Dermis blood vessel endothelial cell (primary cell): ENCODE measurements around the gene MAEA. TPM values are rescaled to one million over a fixed set of nuclear protein-coding genes. Genes with fewer than 3 reads are reported as not detected.
"Not testable (repeated sequence)": the region's sequence is repeated elsewhere in the genome, so short reads cannot be mapped to it uniquely, and the experiment has no call there.

Source experiments
- DNase-seq: peaks from one replicate; pipeline ENCODE4 v3.0.0; 2010
- total RNA-seq: library from RNA; depleted of rRNA; stranded (reverse); fragments of >200 nt; gene quantifications from 2 replicates; pipeline ENCODE4 v1.2.3, GENCODE V29; 2014

MAEA gene
- total RNA-seq, 1 donor from 2014 or later, result 75.9 TPM

GRCh38 chr4:1321946-1322650 lies 32.4 kb downstream of the MAEA start:
- no peak for DNase-seq

- DNase-seq, result no peak
These were observed 33.6 kb downstream of the MAEA start for GRCh38 chr4:1323280-1323634.

GRCh38 chr4:1323635-1324442 lies 34.1 kb downstream of the MAEA start:
- DNase-seq, result no peak

- DNase-seq, result not testable (repeated sequence)
These were observed 34.9 kb downstream of the MAEA start for GRCh38 chr4:1324443-1325175.

GRCh38 chr4:1325176-1325480 lies 35.4 kb downstream of the MAEA start:
- no peak for DNase-seq

- no peak for DNase-seq
These were observed 36.3 kb downstream of the MAEA start for GRCh38 chr4:1325681-1326635.

- no peak for DNase-seq
These were observed 37.2 kb downstream of the MAEA start for GRCh38 chr4:1326751-1327525.

GRCh38 chr4:1327526-1328266 lies 38.0 kb downstream of the MAEA start:
- DNase-seq, result no peak

- DNase-seq, result no peak
These were observed 38.8 kb downstream of the MAEA start for GRCh38 chr4:1328267-1329155.

GRCh38 chr4:1329408-1330371 lies 40.0 kb downstream of the MAEA start:
- no peak for DNase-seq

- no peak for DNase-seq
These were observed 41.3 kb downstream of the MAEA start for GRCh38 chr4:1330761-1331590.

- no peak for DNase-seq
These were observed 42.1 kb downstream of the MAEA start for GRCh38 chr4:1331591-1332353.

- no peak for DNase-seq
These were observed 43.0 kb downstream of the MAEA start for GRCh38 chr4:1332686-1333085.

- DNase-seq, result no peak
These were observed 43.6 kb downstream of the MAEA start for GRCh38 chr4:1333256-1333655.

- DNase-seq, result not testable (repeated sequence)
These were observed 44.3 kb downstream of the MAEA start for GRCh38 chr4:1333851-1334578.

- no peak for DNase-seq
These were observed 44.8 kb downstream of the MAEA start for GRCh38 chr4:1334579-1334895.
